Activated CD8-positive, alpha-beta memory T cell treated with anti-CD3 and anti-CD28 coated beads for 1 hour (primary cell): ENCODE results near the gene ZNF526.

Experiments used
- DNase-seq, 2 donors: peaks; one replicate each; pipeline ENCODE4 v3.0.0-alpha.2; 2020; ENCODE audit warnings: low read depth in 1 of 2; ENCODE audit errors: extremely low read depth in 1 of 2

The ZNF526 gene

GRCh38 chr19:42244347-42245220 lies 24.5 kb downstream of the ZNF526 start:
- DNase-seq = peak; percentile 66 to 79

GRCh38 chr19:42245231-42245630 lies 25.1 kb downstream of the ZNF526 start:
- DNase-seq = no peak

- DNase-seq = no peak
Observed at GRCh38 chr19:42246143-42246921, 26.2 kb downstream of the ZNF526 start.

GRCh38 chr19:42246922-42247639 lies 27.0 kb downstream of the ZNF526 start:
- no peak for DNase-seq

- no peak for DNase-seq
Observed at GRCh38 chr19:42247640-42248199, 27.6 kb downstream of the ZNF526 start.

- no peak for DNase-seq
Observed at GRCh38 chr19:42248270-42249148, 28.4 kb downstream of the ZNF526 start.

- no peak for DNase-seq
Observed at GRCh38 chr19:42249149-42249750, 29.1 kb downstream of the ZNF526 start.

GRCh38 chr19:42249769-42250168 lies 29.7 kb downstream of the ZNF526 start:
- no peak for DNase-seq

GRCh38 chr19:42250183-42250665 lies 30.1 kb downstream of the ZNF526 start:
- DNase-seq = no peak

GRCh38 chr19:42250666-42251531 lies 30.8 kb downstream of the ZNF526 start:
- no peak for DNase-seq

GRCh38 chr19:42251572-42252358 lies 31.7 kb downstream of the ZNF526 start:
- no peak for DNase-seq

GRCh38 chr19:42252365-42253244 lies 32.5 kb downstream of the ZNF526 start:
- no peak for DNase-seq

GRCh38 chr19:42253245-42254088 lies 33.4 kb downstream of the ZNF526 start:
- peak in 1 of 2 donors; percentile 47 for DNase-seq

GRCh38 chr19:42254089-42254849 lies 34.2 kb downstream of the ZNF526 start:
- peak; percentile 47 to 66 for DNase-seq
